HG03469 (cell line): ENCODE results near the gene ZNF664.

Experiments used
- ATAC-seq: cut with Tn5 transposase; IDR thresholded peaks from one replicate; pipeline ENCODE4 v1.9.1; 2021; ENCODE audit warnings: mild to moderate bottlenecking, moderate library complexity, moderate number of reproducible peaks; ENCODE audit not compliant: unreplicated experiment

The ZNF664 gene

DNA sequence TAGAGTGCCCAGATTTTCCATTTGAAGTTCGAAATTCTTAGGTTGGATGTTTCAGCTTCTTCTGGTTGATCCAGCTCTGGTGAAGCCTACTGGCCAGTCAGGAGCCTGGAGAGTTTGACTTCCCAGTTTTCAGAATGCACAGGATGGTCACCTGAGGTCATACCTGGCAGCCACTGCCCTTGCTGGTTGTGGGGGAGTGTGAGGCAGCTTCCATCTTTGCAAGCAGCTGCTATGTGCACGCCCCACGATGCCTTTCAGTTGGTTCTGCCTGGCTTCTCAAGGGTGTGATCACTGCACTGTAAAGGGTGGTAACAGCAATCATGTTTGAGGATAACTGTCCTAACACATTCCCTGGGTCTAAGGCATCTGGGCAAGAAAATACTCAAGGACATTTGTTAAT is 15.8 kb upstream of the ZNF664 start:
- ATAC-seq, result no peak

DNA sequence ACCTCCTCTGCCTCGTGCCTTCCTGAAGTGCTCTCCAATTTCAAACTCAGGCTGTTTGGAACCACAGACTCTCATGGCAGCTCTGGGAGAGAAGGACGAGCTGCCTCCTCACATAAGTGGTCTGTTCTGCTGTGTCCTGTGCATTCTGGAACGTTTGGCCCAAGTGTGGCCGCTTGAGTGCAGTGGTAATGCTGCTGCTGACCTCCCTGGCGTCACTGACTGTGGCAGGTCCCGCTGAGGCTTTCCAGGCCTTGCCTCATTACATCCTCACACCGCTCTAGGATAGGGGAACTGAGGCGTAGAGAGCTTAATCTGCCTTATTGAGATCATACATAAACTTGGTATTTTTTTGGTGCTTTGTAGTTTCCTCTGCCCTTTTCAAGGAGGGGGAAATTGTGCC is 14.6 kb upstream of the ZNF664 start:
- ATAC-seq, result no peak

DNA sequence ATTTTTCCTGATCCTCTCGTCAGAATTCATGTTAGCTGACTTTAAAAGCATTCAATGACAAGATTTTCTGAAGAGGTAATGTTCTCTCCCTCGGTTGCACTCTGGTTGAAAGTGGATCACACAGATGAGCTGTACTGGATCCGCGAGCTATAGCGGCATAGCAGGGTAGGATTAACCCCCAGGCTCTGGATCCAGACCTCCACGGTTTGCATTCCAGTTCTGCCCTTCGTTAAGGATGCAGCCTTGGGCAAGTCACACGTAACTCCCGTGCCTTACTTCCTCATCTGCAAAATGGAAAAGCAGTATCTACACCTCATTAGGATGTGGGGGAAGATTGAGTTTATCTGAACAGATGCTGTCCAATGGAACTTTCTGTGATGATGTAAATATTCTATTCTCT is 14.1 kb upstream of the ZNF664 start:
- no peak for ATAC-seq

DNA sequence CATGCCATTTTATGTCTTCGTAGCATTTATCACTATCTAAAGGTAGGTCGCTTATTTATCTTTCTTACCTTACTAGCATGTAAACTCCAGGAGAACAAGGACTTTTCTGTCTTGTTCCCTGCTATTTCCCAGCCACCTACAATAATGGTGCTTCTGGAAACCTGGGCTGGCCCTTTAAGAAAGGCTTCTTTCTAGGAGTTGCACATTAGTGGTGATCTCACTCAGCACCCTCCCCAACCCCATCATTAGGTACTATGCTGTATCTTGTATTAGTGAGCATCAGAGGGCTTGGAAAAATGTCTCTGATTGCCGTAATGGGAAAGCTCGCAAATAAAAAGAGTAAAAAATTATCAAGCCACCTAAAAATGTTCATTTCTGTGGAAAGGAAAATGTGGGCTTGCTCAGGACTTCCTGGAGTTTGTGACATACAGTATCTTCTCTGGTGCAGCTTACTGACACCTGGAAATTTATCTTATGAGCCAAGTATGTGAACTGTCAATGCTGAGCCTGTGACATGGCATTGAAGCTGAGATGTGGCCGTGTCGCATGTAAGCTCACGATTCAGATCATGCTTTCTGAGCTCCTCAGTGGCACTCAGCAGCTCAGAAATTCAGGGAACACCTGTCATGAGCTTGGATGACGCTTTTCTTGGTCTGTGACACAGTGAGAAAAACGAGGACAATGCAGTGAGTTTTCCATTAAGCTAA is 12.8 kb upstream of the ZNF664 start:
- ATAC-seq, result no peak

DNA sequence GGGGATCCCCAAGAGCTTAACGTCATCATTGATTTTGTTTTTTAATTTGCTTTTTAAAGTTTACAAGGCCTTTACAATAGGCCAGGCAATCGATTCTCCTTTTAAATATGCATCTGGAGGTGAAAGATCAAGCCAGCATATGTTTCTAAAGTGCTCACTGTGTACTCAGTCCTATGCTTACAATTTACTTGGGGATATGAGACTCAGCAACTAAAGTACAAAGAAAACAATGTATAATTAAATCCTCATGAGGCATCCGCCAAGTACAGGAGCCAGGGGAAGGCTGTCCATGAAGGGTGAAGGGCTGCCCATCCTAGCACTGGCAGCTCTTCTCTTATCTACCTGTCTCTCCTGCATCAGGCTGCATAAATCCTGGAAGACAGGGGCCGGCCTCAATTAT is 12.2 kb upstream of the ZNF664 start:
- no peak for ATAC-seq

DNA sequence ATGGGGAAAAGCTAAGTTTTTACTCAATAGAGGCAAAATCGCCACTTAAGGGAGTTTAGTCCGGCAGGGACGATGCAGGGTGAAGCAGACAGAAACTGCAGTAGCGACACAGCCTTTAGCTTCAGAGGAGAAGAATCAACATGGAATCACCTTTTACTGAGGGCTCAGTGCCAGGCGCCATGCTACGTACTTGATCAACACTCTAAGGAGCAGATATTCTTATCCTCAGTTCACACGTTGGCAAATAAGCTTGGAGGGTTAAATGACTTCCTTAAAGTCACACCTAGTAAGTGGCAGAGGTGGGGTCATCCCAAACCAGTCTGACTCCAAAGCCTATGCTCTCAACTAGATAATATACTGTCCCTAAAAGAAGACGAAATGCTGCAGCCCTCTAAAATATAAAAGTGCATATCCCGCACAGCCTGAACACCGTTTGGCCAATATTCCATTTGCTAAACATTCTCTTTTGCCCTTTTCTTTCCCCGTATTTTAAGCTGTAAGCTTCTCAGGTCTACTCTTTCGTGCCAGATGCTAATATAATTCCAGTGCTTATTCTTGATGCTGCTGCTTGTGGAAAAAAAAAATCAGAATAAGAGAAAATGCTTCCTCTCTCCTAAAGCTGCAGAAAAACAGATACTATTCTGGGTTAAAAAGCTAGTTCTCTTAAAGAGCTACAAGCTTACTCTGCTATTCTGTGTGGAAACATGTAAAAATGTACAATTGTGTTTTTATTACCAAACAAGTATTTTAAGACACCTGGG is 11.2 kb upstream of the ZNF664 start:
- ATAC-seq, result no peak

DNA sequence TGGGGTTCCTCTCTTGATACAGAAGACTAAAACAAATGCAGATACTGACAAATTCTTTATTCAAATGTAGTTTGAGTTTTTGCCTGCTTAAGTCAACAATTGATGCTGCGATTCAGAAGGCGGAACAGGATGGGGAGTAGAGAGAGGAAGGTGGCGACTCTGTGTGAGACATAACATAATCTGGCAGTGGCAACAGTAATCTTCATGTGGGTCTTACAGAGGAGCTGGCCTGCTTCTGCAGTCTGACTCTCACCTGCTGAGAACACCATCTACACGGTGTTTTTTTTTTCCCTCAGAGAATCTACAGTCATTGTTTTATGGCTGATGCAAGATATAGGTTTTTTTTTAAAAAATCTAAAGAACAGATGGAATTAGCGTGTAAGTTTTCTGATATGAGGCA is 10.5 kb upstream of the ZNF664 start:
- ATAC-seq, result no peak

DNA sequence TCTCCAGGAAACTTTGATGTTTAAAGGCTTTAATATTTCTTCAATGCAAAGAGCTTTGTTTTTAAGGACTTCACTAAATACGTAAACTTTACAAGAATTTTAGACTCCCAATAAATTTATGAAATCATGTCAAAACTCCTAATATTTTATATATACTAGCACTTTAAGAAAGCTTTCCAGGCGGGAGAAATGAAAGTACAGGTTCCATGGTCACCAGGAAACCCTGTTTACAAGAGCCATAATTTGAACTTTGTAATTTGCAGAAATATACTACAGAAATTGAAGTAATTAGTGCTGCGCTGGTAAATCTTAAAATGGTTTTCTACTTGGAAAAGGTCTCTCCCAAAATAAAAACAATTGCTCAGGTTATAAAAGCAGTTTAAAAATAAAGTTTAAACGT is 9.2 kb upstream of the ZNF664 start:
- ATAC-seq, result no peak

DNA sequence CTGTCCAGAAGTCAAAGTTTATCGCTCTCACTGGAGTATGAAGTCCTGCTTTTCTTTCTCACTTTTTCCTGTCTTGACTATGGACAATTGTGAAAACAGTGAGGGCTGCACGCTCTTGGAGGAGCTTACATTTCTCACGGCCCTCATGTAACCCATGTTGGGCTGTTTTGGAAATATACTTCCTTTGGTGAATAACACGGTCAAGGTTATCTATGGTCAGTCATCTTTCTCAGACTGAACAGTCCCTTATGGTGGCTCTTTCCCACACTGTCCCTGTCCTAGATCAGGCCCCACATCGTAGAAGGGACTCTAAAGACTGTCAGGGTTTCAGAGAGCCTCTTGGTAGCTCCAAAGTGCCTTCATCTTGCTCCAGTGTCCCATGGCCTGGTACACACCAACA is 7.6 kb upstream of the ZNF664 start:
- ATAC-seq, result no peak

DNA sequence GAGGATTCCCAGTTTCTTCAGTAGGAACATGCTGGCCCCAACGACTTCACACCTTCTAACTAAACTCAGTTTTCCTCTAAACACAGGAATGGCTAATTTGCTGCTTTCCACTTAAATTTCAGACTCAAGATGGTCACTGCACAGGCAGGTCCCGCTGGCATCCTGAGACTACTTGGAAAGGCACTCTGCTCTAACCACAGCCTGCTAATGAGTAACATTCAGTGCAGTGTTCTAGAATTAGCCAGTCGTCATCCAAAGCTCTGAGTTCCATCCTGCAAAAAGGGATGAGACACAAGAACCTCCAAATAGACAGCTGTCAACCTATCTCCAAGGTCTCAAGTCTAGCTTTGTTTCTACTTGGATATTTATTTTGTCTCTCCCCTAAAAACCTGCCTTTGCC is 6.4 kb upstream of the ZNF664 start:
- ATAC-seq, result no peak

DNA sequence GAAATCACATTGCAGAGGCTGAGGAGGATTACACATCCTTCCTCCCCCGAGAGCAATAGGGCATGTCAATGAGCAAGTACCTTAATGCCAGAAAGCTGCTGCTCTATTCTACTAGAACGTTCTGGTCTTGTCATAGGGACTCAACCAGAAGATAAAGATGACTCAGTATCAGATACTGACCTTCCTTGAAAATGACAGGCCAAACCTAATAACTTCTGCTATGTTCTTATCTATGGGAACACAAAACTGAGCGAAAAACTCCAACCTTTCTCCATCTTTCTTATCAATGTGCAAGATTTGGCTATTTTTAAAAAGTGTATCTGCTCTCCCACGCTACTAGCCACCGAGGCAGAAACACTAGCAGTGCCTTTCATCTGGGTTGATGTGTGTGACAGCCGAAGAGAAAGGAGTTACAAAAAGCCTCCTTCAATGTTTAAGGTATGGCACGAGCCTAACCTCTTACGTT is 5.9 kb upstream of the ZNF664 start:
- ATAC-seq, result no peak

DNA sequence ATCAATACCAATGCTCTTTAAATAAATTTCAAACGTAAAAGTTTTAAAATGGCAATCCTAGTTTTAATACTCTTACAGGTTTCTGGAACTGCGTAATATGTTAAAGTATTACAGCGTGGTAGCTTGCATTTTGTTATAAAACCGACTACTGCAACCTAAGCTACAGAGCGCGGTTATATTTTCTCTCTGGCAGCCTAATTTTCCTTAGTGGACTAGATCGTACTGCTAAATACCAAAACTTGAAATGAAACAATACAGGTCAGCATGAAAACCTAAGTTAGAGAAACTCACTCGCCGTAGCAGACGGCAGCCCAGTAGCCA is 1.6 kb upstream of the ZNF664 start:
- ATAC-seq, result no peak

DNA sequence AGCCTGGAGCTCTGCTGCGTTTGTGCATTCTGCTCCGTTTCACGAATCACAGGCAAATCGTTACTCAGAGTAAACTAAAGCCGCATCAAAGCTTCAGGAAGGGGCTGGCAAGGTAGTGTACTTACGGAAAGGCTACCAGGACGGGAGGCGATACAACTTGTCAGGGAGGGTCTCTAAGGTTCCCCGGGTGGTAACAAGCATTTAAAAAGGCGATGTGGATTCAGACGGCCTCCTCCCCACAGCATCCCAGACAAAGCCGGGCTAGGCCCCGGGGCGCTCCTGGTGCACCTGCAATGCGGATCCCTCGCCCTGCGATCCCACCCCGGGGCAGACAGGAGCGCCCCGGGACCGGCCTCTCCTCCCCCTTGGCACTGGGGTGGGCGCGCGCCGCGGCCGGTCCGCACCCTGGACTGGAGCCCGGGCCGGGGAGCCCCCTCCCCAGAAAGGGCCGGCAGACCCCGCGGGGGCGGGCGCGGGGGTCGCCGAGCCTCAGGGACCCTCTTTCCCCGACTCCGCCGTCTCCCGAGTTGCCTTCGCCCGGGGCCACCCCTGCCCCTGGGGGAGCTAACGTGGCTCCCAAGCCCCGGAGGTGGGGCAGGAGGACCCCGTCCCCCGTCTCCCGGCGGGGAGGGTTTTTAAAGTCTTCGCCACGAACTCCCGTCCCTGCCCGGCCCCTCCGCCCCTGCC is 1.1 kb upstream of the ZNF664 start:
- ATAC-seq, result no peak

DNA sequence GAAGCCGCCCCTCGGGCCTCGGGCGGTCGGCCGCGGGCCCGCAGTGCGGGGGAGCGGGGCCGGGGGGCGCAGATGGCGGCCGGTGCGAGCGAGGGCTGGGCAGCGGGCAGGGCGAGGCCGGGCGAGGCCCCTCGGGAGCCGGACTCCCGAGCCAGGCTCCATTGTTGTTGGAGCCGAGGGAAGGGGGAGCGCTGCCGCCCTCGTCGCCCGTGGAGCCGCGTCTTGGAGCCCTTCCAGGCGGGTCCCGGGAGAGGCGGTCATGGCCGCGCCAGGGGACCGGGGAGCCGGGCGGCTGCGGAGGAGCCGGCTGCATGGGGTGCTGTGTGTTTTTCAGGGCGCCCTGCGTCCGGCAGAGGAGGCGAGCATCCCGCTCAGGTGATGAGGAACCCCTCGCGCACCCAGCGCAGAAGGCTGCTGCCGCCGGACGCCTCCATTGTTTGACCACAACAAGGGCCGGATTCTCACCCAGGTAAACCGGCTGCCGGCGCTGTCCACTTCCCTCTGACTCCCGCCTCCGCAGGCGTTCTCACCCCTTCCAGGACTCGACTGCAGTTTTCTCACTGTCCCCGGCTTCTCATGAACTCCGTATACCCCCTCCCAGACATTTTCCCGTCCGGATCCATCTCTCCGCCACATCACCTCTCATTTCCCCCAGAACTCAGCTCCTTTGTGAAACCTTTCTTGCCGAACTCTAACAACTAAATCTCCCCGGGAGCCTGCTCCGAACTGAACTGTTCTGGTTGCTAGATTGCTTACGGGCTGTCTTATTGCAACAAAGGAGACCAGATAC is 732 bp downstream of the ZNF664 start:
- peak; percentile 7 for ATAC-seq

DNA sequence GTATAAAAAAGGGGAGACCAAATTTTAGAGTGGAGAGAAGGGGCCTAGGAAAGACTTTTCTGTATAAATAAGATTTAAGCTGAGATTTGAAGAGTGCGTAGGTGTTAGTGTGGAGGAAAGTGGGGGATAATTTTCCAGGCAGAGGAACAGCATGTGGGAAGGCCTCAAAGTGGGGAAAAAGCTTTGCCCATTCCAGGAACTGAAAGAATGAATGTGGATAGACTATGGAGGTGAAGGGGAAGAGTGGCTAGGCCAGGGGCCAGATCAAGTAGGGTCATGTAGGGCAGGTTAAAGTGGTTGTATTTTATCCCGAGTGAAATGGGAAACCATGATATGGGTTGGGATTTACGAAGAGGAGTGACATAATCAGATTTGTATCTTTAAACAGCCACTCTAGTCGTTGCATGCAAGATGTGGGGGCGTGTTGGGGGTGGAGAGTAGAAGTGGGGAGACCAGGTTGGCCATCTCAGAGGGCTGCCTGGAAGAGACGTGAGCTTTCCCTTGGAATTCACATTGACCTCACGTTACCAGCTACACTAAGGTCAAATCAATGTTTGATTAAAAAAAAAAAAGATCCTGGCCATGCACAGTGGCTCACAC is 3.3 kb downstream of the ZNF664 start:
- ATAC-seq, result no peak

DNA sequence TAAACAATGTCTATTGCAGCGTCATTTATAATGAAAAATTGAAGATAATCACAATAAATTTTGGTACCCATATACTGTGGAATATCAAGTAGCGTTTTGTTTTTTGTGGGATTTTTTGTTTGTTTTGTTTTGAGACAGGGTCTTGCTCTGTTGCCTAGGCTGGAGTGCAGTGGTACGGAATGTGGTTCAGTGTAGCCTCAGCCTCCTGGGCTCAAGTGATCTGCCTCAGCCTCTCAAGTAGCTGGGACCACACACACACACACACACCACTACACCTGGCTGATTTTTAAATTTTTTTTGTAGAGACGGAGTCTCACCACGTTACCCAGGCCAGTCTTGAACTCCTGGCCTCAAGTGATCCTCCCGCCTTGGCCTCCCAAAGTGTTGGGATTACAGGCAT is 6.6 kb downstream of the ZNF664 start:
- ATAC-seq, result no peak

DNA sequence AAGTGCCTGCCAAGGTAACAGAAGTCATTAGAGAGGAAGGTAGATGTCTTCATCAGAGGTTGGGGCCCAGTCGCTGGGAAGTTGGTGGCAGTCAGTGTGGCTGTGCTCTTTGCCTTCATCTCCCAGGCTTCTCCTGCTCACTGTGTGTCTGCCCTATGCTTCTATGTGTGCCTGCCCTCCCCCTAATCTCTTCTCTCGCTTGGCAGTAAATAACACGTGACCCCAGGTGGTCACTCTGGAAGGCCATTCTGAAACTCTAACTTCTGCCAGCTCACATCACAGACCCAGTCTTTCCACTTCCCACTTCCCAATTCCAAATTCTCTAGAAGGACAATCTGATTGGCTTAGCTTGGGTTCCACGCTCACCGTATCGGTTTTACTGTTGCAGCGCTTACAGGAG is 9.3 kb downstream of the ZNF664 start:
- ATAC-seq, result no peak

DNA sequence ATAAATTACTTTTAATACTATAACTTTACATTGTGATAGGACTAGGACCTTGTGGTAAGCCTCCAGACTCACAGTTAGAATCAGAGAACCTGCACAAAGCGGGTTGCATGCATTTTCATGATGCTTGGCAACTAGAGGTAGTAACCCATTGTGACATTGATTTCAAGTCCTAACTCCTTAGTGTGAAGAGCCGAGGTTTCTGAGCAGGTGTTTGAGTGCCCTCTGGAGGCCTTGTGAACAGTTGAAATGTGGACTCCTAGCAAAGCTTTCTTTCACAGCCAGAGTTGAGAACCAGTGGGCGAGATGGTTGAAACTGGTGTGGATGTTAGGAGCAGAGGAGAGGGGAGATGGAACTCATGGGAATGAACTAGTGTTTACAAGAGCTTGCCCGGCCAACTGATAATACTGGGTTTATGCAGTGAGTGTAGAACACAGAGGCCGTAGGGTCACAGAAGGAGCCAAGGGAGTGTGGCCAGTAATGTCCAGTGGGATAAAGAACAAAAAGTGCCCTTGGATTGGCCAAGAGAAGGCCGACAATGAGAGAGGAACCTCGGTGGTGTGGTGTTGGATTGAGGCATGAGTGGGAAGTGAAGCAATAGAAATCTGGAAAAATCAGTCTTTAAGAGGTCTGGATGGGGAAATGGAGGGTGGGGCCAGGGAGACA is 10.9 kb downstream of the ZNF664 start:
- ATAC-seq, result no peak

DNA sequence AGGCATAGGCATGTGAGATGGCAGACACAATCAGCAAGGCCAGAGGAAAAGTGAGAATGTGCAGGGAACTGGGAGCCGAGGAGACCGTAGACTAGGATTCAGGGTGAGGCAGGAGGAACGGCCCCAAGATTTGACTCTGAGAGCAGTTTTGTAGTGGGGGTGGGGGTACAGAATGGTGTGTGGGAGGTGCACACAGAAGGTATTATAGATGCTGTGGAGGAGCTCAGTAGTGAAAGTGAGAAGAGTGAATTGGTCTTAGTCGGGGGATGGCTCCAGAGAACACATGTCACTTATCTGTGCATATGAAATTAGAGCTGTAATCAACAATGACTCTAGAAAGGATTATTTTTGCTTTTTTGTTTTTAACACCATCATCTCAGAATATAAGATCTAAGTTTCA is 11.9 kb downstream of the ZNF664 start:
- no peak for ATAC-seq

DNA sequence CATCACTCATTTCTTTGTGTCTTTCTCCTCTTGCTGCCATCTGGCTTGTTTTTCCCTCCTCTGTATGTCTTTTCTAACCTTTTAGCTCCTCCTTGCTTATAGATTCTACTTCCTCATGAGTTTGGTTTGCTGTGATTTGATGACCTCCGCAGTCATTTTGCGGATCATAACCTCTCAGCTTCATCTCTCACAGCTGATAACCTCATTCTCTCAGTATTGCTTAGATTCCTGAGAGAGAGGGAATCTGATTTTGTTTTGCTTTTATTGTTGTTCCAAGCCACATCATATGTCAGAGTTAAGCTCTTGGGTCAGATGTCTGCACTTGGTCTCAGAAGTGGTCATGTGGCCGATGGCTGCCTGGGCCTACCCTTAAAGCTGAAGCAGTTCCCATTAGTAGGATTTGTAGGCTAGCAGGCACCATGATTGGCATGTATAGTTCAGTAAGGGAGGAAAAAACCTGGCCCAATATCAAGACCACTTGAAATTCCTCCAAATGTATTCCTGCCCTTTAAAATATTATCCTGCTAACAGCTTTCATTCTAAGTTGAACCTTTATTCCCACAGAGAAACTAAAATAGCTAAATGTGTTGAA is 13.5 kb downstream of the ZNF664 start:
- ATAC-seq, result no peak
